Fibroblast of lung (primary cell): ENCODE measurements around the gene NMRK1.

Experiments used
- EZH2 ChIP-seq: IDR thresholded peaks from 2 replicates; pipeline ENCODE4 v1.5.1; 2012; ENCODE audit warnings: low read length, control low read depth, mild to moderate bottlenecking; ENCODE audit errors: missing control alignments
- TF ChIP-seq, protein P1 (sequence below), 2 donors: IDR thresholded peaks in 1 of 2; conservative IDR thresholded peaks in 1 of 2; 1 replicate in 1 of 2; 2 replicates in 1 of 2; pipeline ENCODE4 v1.5.1; 2011 to 2012; ENCODE audit warnings: low read length in 2 of 2, control low read depth in 1 of 2, inconsistent platforms in 1 of 2, low read depth in 1 of 2, mild to moderate bottlenecking in 1 of 2

GRCh38 chr9:75105841-75106240 lies 17.9 kb upstream of the NMRK1 start:
- TF ChIP-seq, protein P1, sequence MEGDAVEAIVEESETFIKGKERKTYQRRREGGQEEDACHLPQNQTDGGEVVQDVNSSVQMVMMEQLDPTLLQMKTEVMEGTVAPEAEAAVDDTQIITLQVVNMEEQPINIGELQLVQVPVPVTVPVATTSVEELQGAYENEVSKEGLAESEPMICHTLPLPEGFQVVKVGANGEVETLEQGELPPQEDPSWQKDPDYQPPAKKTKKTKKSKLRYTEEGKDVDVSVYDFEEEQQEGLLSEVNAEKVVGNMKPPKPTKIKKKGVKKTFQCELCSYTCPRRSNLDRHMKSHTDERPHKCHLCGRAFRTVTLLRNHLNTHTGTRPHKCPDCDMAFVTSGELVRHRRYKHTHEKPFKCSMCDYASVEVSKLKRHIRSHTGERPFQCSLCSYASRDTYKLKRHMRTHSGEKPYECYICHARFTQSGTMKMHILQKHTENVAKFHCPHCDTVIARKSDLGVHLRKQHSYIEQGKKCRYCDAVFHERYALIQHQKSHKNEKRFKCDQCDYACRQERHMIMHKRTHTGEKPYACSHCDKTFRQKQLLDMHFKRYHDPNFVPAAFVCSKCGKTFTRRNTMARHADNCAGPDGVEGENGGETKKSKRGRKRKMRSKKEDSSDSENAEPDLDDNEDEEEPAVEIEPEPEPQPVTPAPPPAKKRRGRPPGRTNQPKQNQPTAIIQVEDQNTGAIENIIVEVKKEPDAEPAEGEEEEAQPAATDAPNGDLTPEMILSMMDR (conservative IDR thresholded peaks at IDR 0.05 in 1 of 2, IDR thresholded peaks at IDR 0.05 in 1 of 2; ENCODE audit: low read depth in 1 of 2, low read length in 2 of 2), result no peak
- no peak for TF ChIP-seq EZH2
